GM21526 (cell line): ENCODE data around the gene PPFIA4.

Experiments
- ATAC-seq: cut with Tn5 transposase; IDR thresholded peaks from one replicate; pipeline ENCODE4 v1.9.1; 2021; ENCODE audit warnings: moderate library complexity; ENCODE audit not compliant: unreplicated experiment, low FRiP score

PPFIA4 gene

GRCh38 chr1:203055161-203055799, 29.0 kb downstream of the PPFIA4 start:
- ATAC-seq: no peak

DNA sequence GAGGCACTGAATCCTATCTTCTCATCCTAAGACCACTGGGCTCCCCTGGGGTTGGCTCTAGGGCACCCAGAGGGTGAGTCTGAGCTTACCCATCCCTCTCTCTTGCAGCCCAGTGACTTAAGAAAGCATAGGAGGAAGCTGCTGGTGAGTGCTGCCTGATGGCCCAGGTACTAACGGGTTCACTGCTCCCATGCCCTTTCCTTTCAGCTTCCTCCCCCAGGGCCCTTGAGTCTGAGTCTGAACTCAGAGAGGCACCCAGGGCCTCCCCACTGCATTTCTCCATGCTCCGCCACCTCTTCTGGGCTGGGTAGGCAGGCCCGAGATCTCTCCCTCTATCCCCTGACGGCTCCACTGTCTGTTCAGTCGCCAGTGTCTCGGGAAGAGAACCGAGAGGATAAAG, 29.7 kb downstream of the PPFIA4 start:
- ATAC-seq: no peak

- ATAC-seq: no peak
Observed at GRCh38 chr1:203056516-203056915, 30.2 kb downstream of the PPFIA4 start.

DNA sequence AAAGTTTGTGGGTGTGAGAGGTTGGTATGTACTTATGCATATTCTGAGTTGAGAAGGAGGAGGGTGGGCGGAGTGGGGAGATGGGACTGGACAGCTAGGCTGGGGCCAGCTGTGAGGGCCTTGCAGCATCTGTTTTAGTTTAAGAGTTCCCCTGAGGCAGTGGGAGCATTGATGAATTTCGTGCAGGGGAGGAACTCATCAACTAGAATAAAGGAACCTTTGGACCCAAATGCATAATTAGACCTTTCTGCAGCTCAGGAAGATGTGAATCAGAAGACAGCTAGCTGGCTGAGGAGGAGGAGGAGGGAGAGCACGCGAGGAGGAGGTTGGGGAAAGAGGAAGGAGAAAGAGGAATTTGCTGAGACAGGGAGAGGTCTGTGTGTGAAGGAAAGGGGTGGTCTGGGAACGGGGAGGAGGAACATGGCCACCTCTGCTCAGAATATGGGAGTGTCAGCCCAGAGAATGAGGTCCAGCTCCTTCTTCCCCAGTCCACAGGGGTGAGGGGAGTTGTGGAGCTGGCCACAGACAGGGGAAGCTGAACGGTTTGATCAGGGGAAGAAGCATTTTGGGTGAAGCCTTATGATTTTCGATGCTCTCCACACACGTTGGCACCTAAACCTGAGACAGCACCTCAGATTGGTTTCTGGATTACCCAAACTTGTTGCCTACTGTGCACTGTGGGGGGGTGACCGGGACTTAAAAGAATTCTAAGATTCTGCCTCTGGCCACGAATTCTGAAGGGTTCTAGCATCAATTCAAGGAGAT, 31.8 kb downstream of the PPFIA4 start:
- no peak for ATAC-seq

DNA sequence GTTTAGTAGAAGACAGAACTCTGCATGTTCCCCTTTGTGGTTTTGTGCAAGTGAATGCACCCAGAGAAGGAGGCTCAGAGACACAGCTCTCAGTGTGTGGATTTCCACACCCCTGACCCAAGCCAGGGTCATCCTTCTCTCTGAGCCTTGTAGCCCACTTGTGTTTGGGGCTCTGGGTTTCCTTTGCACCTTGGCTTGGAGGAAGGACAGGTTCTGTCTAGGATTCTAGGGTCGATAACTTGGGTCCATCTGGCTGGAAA, 32.3 kb downstream of the PPFIA4 start:
- no peak for ATAC-seq

DNA sequence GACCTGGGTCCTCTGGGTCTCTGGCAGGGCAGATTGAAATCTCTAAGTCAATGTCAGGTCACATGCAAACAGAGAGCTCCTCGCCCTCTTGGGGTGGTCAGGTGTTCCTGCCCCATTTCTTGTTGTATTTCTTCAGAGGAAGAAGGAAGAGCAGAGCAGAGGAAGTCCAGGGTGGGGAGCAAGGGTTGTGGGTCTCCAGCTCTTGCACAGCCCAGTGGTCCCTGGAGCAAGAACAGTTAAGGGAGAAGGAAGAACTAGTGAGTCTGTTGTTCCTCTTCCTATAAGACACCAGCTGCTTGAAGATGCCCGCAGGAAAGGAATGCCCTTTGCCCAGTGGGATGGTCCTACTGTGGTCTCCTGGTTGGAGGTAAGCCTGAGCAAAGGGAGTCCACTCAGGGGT, 33.2 kb downstream of the PPFIA4 start:
- no peak for ATAC-seq

DNA sequence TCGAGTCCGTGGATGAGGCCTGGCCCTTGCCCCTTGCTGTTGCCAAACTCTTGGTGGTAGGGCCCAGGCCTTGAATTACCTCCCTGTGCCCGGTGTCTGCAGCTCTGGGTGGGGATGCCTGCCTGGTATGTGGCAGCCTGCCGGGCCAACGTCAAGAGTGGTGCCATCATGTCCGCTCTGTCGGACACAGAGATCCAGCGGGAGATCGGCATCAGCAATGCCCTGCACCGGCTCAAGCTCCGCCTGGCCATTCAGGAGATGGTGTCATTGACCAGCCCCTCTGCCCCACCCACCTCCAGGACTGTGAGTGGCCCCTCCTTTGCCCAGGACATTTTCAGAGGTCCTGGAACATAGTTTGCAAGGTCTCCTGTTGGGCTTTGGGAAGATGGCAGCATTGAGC, 33.8 kb downstream of the PPFIA4 start:
- ATAC-seq: no peak

DNA sequence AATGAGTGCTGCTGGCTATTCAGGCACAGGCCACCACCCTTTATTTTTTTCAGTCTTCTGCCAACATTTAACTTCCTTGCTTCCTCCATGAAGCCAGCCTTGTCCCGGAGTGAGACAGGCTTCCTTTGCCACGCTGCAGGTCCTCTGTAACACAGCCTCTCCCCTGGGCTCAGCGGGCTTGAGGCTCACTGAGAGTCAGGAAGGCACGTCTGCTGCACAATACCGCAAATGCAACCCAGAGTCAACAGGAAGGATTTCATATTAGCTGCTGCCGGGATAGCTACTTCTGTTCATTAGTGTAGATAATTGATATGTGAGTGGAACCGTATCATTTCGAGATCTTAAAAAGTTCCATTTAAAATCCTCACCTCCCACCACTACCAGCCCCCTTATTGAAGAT, 37.0 kb downstream of the PPFIA4 start:
- ATAC-seq: no peak

DNA sequence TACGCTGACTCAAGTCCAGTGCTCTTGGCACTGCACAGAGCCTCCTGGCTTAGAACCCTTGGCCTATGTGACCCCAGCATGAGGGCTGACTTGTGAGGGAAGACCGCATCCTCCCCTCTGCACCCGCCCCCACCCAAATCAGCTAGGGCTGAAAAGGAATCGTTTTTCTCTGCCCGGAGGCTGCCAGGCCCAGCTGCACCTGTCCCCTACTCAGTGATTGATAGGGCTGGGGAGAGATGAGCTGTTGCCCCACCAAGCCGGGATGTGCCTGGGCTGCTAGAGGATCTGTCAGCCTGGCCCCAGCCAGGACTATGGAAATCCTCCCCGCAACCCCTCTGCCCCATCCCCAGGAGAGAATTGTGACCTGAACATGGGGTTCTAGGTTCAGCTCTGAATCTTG, 38.9 kb downstream of the PPFIA4 start:
- no peak for ATAC-seq

- no peak for ATAC-seq
Observed at GRCh38 chr1:203065986-203066385, 39.7 kb downstream of the PPFIA4 start.

DNA sequence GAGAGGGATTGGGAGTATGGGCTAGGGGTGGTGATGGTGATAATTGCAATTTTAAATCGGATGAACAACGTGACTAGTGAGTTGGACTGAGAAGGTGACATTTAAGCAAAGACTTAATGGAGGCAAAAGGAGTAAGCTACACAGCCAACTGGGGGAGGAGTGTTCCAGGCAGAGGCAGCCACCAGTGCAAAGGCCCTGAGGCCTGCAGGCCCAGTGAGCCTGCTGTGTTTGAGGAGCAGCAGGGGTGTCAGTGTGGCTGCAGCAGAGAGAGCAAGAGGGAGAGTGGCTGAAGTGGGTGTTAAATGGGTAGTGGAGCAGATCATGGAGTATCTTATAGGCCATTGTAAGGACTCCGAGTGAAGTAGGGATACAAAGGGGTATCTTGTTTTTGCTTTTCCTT, 40.7 kb downstream of the PPFIA4 start:
- no peak for ATAC-seq

DNA sequence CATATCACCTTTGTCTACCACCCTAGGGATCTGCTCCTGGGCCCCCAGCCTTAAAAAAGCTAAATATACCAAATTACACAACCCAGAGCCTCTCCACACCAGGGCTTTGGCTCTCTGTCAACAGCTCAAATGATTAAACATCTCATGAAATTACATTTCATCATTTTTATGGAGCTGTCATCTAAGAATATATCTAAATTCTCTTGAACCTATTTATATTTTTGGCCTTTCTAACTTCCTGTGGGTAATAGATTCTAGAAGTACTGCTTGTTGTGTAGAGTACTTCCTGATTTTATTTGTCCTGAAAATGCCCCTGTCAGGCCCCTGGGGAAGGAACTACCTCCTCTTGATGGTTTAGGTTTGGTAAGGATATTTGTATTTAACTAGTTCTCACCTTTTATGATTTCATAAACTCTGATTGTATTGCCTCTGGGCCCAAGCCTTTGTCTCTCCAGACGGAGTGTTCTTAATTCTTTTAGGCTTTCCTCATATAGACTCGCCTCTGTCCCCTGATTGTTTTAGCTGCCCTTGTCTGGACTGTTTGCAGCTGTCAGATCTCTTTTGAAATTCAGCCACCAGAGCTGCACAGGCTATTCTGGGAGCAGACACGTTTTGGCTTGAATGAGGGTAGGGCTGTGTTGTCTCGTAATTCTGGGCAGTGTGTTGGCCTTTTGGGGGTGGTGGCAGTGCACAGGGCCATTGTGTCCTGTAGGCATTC, 42.9 kb downstream of the PPFIA4 start:
- no peak for ATAC-seq

GRCh38 chr1:203072002-203072602, 45.8 kb downstream of the PPFIA4 start:
- ATAC-seq: no peak

- no peak for ATAC-seq
Observed at GRCh38 chr1:203072911-203073310, 46.6 kb downstream of the PPFIA4 start.

GRCh38 chr1:203073469-203073868, 47.2 kb downstream of the PPFIA4 start:
- ATAC-seq: no peak

- ATAC-seq: no peak
Observed at GRCh38 chr1:203074610-203075009, 48.3 kb downstream of the PPFIA4 start.

GRCh38 chr1:203075236-203076030, 49.1 kb downstream of the PPFIA4 start:
- ATAC-seq: no peak

DNA sequence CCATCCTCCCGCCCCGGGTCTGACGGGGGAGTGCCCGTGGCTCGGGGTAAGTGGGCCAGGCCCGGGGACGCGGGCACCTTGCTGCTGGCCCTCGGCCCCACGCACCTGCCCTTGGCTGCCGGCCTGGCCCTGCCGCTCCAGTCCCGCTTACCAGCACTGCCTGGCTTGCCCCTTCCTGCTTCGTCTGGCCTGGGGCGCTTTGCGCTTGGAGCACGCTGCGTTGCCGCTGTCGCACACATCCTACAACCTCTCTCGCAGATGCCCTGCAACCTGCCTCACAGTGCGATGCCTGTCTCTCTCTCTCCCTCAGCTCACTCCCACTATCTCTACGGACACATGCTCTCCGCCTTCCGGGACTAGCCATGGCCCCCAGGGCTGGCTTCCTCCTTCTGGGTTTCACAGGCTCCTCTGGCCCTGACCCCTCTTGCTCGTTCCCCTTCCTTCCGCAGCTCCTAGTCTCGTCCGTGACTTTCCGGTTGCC, 49.8 kb downstream of the PPFIA4 start:
- no peak for ATAC-seq

- ATAC-seq: no peak
Observed at GRCh38 chr1:203077367-203077766, 51.1 kb downstream of the PPFIA4 start.

DNA sequence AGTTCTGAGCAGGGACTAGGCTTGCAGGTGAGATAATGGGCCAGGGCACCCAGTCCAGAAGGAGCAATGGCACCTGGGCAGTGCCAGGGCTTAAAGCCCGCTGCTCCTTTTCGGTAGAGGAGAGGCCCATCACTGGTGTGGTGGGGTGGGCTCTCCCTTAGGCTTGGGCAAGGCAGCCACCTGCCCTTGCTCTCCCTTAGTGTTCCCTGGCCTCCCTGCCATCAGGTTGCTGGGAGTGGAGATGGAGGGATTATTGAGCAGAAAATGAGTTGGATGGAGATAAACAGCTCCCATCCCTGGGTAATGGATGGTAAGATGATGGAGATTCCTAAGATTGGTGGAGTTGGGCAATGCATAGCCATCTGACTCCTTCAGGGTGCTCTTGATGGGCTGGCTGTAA, 51.7 kb downstream of the PPFIA4 start:
- ATAC-seq: no peak

GRCh38 chr1:203078478-203078877, 52.2 kb downstream of the PPFIA4 start:
- no peak for ATAC-seq
